GM21825 (cell line): ENCODE data around the gene TOMM22.

ENCODE experiments used
- ATAC-seq: cut with Tn5 transposase; IDR thresholded peaks from one replicate; pipeline ENCODE4 v1.9.1; 2021; ENCODE audit warnings: mild to moderate bottlenecking, moderate library complexity; ENCODE audit not compliant: unreplicated experiment

The TOMM22 gene

DNA sequence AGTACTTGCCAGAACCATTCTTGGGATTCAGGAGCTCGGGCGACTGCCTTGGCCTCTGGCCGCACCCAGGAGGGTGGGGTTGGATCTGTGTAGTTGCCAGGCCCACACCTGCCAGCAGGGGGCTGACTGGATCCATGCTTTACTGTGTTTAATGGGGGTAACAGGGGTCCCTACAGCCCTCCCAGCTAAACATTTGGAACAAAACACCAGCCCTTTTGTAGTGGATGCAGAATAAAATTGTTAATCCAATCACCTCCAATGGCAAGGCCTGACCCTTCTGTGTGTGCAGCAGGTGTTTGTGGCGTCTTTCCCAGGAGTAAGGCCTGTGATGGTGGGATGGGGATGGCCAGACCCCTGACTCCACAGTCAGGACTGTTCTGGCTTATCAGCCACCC is 51.6 kb downstream of the TOMM22 start:
- ATAC-seq, result no peak

DNA sequence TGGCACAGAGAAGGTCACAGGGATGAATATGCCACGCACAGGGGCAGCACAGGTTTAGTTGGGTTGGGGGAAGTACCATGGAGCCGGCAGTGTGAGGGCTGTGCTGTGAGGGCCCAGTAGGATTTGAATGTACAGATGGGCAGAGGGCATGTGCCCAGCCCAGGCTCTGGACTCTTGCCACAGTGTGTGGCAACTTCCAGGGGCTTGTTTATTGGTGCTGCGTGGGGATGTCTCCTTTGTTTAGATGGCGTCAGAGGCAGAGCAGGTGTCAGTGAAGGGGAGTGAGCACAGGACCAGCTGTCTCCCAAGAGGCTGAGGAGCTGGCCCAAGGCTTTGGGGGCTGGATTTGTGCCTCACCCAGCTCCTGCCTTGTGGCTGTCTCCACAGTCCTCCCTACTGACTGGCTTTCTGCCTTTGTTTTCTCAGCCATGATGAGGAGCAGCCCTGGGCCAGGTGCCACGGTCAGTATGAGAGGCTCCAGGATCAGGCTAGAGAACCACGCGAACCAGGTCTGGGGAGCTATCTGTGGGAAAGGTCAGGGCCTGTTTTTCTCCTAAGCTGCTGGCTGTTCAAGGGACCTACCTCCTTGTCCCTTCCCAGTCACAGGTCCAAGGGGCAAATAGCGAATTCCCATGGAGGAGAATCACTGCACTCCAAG is 52.1 kb downstream of the TOMM22 start:
- no peak for ATAC-seq

DNA sequence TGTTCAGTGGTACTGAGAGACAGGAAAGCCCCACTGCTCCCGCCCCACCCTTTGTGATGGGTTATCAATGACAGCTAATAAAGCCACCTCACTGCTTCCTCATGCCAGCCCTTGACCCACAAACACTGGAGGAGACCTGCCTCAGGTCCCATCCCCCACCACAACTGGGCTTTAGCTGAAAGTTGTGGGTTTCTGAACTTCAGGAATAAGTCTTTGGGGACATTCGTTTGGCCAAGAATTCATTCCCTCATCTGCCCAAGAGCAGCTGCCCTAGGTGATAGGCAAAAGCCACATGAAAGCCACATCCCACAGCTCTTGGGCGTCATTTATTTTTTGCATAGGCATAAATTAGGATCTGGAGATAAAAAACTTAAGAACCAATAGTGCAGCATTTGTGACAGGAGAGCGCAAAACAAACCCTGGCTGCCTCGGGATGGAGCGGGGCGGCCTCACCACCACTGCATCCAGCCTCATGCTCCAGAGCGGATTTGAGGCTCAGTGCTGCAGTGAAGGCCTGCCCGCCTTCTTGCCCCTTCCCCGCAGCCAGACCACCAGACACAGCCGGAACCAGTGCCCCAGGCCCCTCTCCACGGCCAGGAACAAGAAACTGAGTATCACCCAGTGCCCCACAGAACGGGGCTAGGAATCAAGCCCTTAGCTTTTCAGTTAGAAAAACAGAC is 52.8 kb downstream of the TOMM22 start:
- ATAC-seq, result no peak
